A673 (cell line): ENCODE results near the gene BPHL. TPM values are rescaled to one million over a fixed set of nuclear protein-coding genes. Genes with fewer than 3 reads are reported as not detected.

Experiments
- BruUV-seq: library from RNA; stranded (reverse); fragments of 400-500 nt; replicated peaks from 2 replicates; lab custom pipeline; 2021; lab: Mats Ljungman, UMichigan
- CTCF ChIA-PET: fragments of 300-600 bp; sonication (Branson Sonifier 250); formaldehyde crosslinking; loops from one replicate; lab custom pipeline; 2022; ENCODE audit warnings: antibody characterized with exemption; lab: Charles Lee
- POLR2A ChIA-PET: fragments of 300-600 bp; sonication (Branson Sonifier 250); formaldehyde crosslinking; loops from one replicate; lab custom pipeline; 2022; ENCODE audit warnings: antibody characterized with exemption; ENCODE audit not compliant: low non-redundant PET; lab: Charles Lee
- DNase-seq: peaks from one replicate; pipeline ENCODE4 v3.0.0-alpha.2; 2015; ENCODE audit warnings: low spot score
- H3K27ac ChIP-seq: fragments of 200-600 bp; sonication (generic); 2 replicates; pipeline ENCODE4 v1.5.1; 2016; ENCODE audit warnings: mixed run types, low read depth, mild to moderate bottlenecking, mixed read lengths, antibody characterized with exemption, low read length; ENCODE audit not compliant: poor library complexity, severe bottlenecking
- H3K27me3 ChIP-seq: fragments of 200-600 bp; sonication (generic); replicated peaks from 2 replicates; pipeline ENCODE4 v1.6.1; 2017; ENCODE audit warnings: mixed run types, low read depth, mild to moderate bottlenecking, mixed read lengths, antibody characterized with exemption, low read length; ENCODE audit not compliant: insufficient read depth, poor library complexity
- H3K36me3 ChIP-seq: fragments of 200-600 bp; sonication (generic); 2 replicates; pipeline ENCODE4 v1.6.1; 2016; ENCODE audit warnings: mixed run types, mild to moderate bottlenecking, mixed read lengths, antibody characterized with exemption, low read length; ENCODE audit not compliant: insufficient read depth, poor library complexity, severe bottlenecking
- H3K4me1 ChIP-seq: fragments of 200-600 bp; sonication (generic); 2 replicates; pipeline ENCODE4 v1.6.1; 2017; ENCODE audit warnings: mixed run types, mild to moderate bottlenecking, mixed read lengths, antibody characterized with exemption, low read length; ENCODE audit not compliant: insufficient read depth, poor library complexity, severe bottlenecking
- H3K4me3 ChIP-seq: fragments of 200-600 bp; sonication (generic); 2 replicates; pipeline ENCODE4 v1.5.1; 2016; ENCODE audit warnings: low read depth, mixed run types, mild to moderate bottlenecking, mixed read lengths, low read length; ENCODE audit not compliant: poor library complexity, severe bottlenecking
- H3K9me3 ChIP-seq: fragments of 200-600 bp; sonication (generic); 2 replicates; pipeline ENCODE4 v1.6.1; 2016; ENCODE audit warnings: mixed run types, low read depth, mild to moderate bottlenecking, mixed read lengths, antibody characterized with exemption, low read length; ENCODE audit not compliant: poor library complexity, severe bottlenecking
- CTCF ChIP-seq: fragments of 300-800, 200-600 bp; sonication (generic); conservative IDR thresholded peaks from 2 replicates; pipeline ENCODE4 v1.5.1; 2017; ENCODE audit warnings: low read depth, mild to moderate bottlenecking, antibody characterized with exemption, low read length, moderate library complexity, mixed read lengths
- EZH2 ChIP-seq: fragments of 200-600 bp; sonication (generic); IDR thresholded peaks from 2 replicates; pipeline ENCODE4 v1.6.1; 2017; ENCODE audit warnings: borderline replicate concordance, low read depth, mild to moderate bottlenecking, mixed read lengths, antibody characterized with exemption, low read length; ENCODE audit not compliant: poor library complexity, severe bottlenecking
- intact Hi-C: fragments of 100-400 bp; cut with micrococcal nuclease; formaldehyde crosslinking; loops from one replicate; pipeline ENCODE4 v1.10.0; 2022; ENCODE audit not compliant: unreplicated experiment
- total RNA-seq: library from RNA; stranded (reverse); gene quantifications from 2 replicates; pipeline ENCODE4 v1.2.3, GENCODE V29; 2021

Gene BPHL
- total RNA-seq, 1 experiment from 2014 or later = 30.8 TPM

GRCh38 chr6:3120765-3121089 is 2.2 kb downstream of the BPHL start:
- BruUV-seq = no TSS peak
- no peaks in the 10 kb centered on the region for H3K27me3 ChIP-seq
- no peak for DNase-seq
- H3K4me3 ChIP-seq = no peak overlapping the region
- ChIA-PET CTCF (no interaction called here), POLR2A (no interaction called here)
- H3K4me1 ChIP-seq = peaks cover 4% of the 10 kb centered on the region
- H3K27ac ChIP-seq = no peak overlapping the region
- no peaks in the 10 kb centered on the region for H3K36me3 ChIP-seq
- no peaks in the 10 kb centered on the region for H3K9me3 ChIP-seq
- TF ChIP-seq EZH2 = no peak
- no peak for TF ChIP-seq CTCF
- intact Hi-C loops = loop anchor here (10.0 kb wide), 1 partner anchor 614 kb away; no protein-coding TSS in a partner anchor

- no TSS peak for BruUV-seq
- POLR2A ChIA-PET = no interaction called here
These were observed 4.3 kb downstream of the BPHL start for GRCh38 chr6:3122823-3123182.

DNA sequence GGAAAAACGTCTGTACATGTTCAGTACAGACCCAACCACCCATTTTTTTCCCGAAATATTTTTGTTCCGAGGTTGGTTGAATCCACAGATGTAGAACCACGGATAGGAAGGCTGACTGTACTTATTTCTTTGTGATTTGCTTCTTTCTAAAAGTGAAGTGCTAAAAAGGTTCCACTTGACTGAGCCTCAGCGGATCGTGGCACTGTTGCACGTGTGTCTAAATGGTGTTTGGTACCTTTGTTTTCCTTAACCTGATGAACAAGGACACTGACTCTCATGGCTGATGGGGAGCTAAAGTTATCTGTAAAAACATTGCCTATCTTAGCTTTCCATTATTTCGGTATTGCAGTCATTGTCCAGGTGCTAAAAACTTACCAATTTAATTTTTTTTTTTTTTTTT is 6.2 kb downstream of the BPHL start:
- no peak for DNase-seq
- TF ChIP-seq EZH2 = no peak
- no peak for TF ChIP-seq CTCF
- Histone ChIP-seq H3K27me3 (no peaks in the 10 kb centered on the region), H3K4me3 (no peak overlapping the region), H3K36me3 (peaks cover 8% of the 10 kb centered on the region), H3K9me3 (no peaks in the 10 kb centered on the region), H3K27ac (no peak overlapping the region), H3K4me1 (no peaks in the 10 kb centered on the region)
- ChIA-PET POLR2A (no interaction called here), CTCF (no interaction called here)
- intact Hi-C loops = loop anchor here (10.0 kb wide), 1 partner anchor 610 kb away; no protein-coding TSS in a partner anchor
- no TSS peak for BruUV-seq

More at GRCh38 chr6:3122823-3123182, 4.3 kb downstream of the BPHL start:
- no peaks in the 10 kb centered on the region for H3K27me3 ChIP-seq
- no peak for TF ChIP-seq EZH2
- TF ChIP-seq CTCF = no peak
- no peaks in the 10 kb centered on the region for H3K9me3 ChIP-seq
- H3K27ac ChIP-seq = no peak overlapping the region
- peaks cover 3% of the 10 kb centered on the region for H3K4me1 ChIP-seq
- no peak for DNase-seq
- intact Hi-C loops = loop anchor here (10.0 kb wide), 1 partner anchor 612 kb away; no protein-coding TSS in a partner anchor
- CTCF ChIA-PET = interaction anchor here (0.6 kb wide), 1 partner anchor 56 kb away, joined by 8 read pairs; no protein-coding TSS in a partner anchor
- no peaks in the 10 kb centered on the region for H3K36me3 ChIP-seq
- H3K4me3 ChIP-seq = no peak overlapping the region
